Stomach (tissue), 9 donors: Measurements from ENCODE around the gene SHISA3. TPM values are rescaled to one million over a fixed set of nuclear protein-coding genes. Genes with fewer than 3 reads are reported as not detected.

Source experiments
- DNase-seq, 2 donors: peaks; one replicate each; pipeline versions ENCODE4 v3.0.0 to v3.0.0-alpha.2; 2013 to 2019
- H3K27ac ChIP-seq, 5 donors: fragments of 200-600 bp in 4 of 5; sonication (generic) in 4 of 5; one replicate each; pipeline ENCODE4 v1.5.1; 2013 to 2019; ENCODE audit warnings: mild to moderate bottlenecking in 1 of 5, moderate library complexity in 1 of 5
- H3K27me3 ChIP-seq, 3 donors: fragments of 200-600 bp; sonication (generic); one replicate each; pipeline ENCODE4 v1.5.1; 2017 to 2019; ENCODE audit warnings: mixed run types in 1 of 3
- H3K36me3 ChIP-seq, 4 donors: fragments of 200-600 bp; sonication (generic); 1 replicate in 3 of 4; 2 replicates in 1 of 4; pipeline ENCODE4 v1.5.1; 2016 to 2019
- H3K4me1 ChIP-seq, 4 donors: fragments of 200-600 bp; sonication (generic); one replicate each; pipeline ENCODE4 v1.5.1; 2016 to 2019
- H3K4me3 ChIP-seq, 4 donors: fragments of 200-600 bp; sonication (generic) in 3 of 4; one replicate each; pipeline ENCODE4 v1.5.1; 2016 to 2019; ENCODE audit warnings: mild to moderate bottlenecking in 1 of 4
- H3K9me3 ChIP-seq, 4 donors: fragments of 200-600 bp; sonication (generic); one replicate each; pipeline ENCODE4 v1.5.1; 2016 to 2019
- EP300 ChIP-seq: sonication (generic); formaldehyde crosslinking; IDR thresholded peaks from one replicate; pipeline ENCODE4 v1.6.1; 2017; ENCODE audit warnings: antibody characterized with exemption
- POLR2A ChIP-seq, 4 donors: fragments of 450-650 bp; IDR thresholded peaks; one replicate each; pipeline ENCODE4 v1.6.1; 2016; ENCODE audit warnings: antibody characterized with exemption in 4 of 4, control low read depth in 2 of 4, mild to moderate bottlenecking in 1 of 4, moderate library complexity in 1 of 4
- POLR2AphosphoS5 ChIP-seq, 3 donors: sonication (generic); formaldehyde crosslinking; IDR thresholded peaks; one replicate each; pipeline ENCODE4 v1.6.1; 2016; ENCODE audit warnings: antibody characterized with exemption in 3 of 3
- WGBS, 5 donors: extraction: QIAGEN DNeasy Blood & Tissue Kit in 3 of 5; methylation state at CpG; one replicate each; pipeline versions ENCODE4 v1.1.5 to v1.1.7; 2013 to 2018; 5-methylcytosine and 5-hydroxymethylcytosine counted together
- intact Hi-C: fragments of 100-400 bp; cut with DNase I; formaldehyde crosslinking; loops from one replicate; pipeline ENCODE4 v1.15.1; 2023; ENCODE audit warnings: low total_unique reads
- polyA plus RNA-seq, 3 donors: library from polyadenylated mRNA; stranded (reverse); fragments of 200-250 nt; gene quantifications; one replicate each; pipeline ENCODE4 v1.2.3, GENCODE V29; 2013
- total RNA-seq, 5 donors: library from RNA; depleted of rRNA; stranded (reverse); fragments of >200 nt; gene quantifications; one replicate each; pipeline versions ENCODE4 v1.1.0 to v1.2.3, GENCODE V29; 2014 to 2016
- TF ChIP-seq, protein P1 (sequence below), 7 experiments: fragments of 450-650 bp in 4 of 7; fragments of 200-600 bp in 3 of 7; sonication (generic) in 3 of 7; IDR thresholded peaks; one replicate each; pipeline ENCODE4 v1.5.1; 2016 to 2019; ENCODE audit warnings: antibody characterized with exemption in 7 of 7, control low read depth in 2 of 7, mild to moderate bottlenecking in 1 of 7
- donor health status: healthy with polysubstance abuse.
- donor health status: Bipolar disorder and iron deficiency.
- donor health status: healthy.

SHISA3 gene
- total and polyA plus RNA-seq, 8 donors = 0.44 to 8.4 (median 1.7) TPM; not detected in 1

GRCh38 chr4:42360256-42360669 is 37.0 kb upstream of the SHISA3 start:
- intact Hi-C loops = no loop called here
- H3K36me3 ChIP-seq = no peaks in the 10 kb centered on the region
- H3K27me3 ChIP-seq = peaks cover 0 to 4% (median 0%) of the 10 kb centered on the region in 3 donors
- H3K27ac ChIP-seq = no peak overlapping the region
- no peak overlapping the region for H3K4me3 ChIP-seq
- TF ChIP-seq, protein P1, sequence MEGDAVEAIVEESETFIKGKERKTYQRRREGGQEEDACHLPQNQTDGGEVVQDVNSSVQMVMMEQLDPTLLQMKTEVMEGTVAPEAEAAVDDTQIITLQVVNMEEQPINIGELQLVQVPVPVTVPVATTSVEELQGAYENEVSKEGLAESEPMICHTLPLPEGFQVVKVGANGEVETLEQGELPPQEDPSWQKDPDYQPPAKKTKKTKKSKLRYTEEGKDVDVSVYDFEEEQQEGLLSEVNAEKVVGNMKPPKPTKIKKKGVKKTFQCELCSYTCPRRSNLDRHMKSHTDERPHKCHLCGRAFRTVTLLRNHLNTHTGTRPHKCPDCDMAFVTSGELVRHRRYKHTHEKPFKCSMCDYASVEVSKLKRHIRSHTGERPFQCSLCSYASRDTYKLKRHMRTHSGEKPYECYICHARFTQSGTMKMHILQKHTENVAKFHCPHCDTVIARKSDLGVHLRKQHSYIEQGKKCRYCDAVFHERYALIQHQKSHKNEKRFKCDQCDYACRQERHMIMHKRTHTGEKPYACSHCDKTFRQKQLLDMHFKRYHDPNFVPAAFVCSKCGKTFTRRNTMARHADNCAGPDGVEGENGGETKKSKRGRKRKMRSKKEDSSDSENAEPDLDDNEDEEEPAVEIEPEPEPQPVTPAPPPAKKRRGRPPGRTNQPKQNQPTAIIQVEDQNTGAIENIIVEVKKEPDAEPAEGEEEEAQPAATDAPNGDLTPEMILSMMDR (IDR thresholded peaks at IDR 0.05) = no peak
- TF ChIP-seq POLR2AphosphoS5 (IDR thresholded peaks at IDR 0.05) (no peak), POLR2A (IDR thresholded peaks at IDR 0.05) (no peak), EP300 (no peak)
- DNase-seq = peak in 1 of 2 donors; percentile 72
- no peaks in the 10 kb centered on the region for H3K9me3 ChIP-seq
- WGBS, 5 donors = 19 to 39% (median 28%) methylated on average over 2 of the region's 2 CpGs
- H3K4me1 ChIP-seq = peaks cover 0 to 12% (median 0%) of the 10 kb centered on the region in 4 donors

- Histone ChIP-seq H3K27me3 (peaks cover 0 to 4% (median 0%) of the 10 kb centered on the region in 3 donors), H3K4me3 (no peak overlapping the region), H3K9me3 (no peaks in the 10 kb centered on the region), H3K36me3 (no peaks in the 10 kb centered on the region), H3K27ac (no peak overlapping the region), H3K4me1 (peaks cover 0 to 12% (median 0%) of the 10 kb centered on the region in 4 donors)
- intact Hi-C loops = no loop called here
- no peak for TF ChIP-seq POLR2A (IDR thresholded peaks at IDR 0.05)
- no peak for TF ChIP-seq EP300
- TF ChIP-seq, protein P1 (IDR thresholded peaks at IDR 0.05) = no peak
- no peak for TF ChIP-seq POLR2AphosphoS5 (IDR thresholded peaks at IDR 0.05)
- 84 to 88% (median 87%) methylated on average over 6 to 8 of the region's 8 CpGs for whole genome bisulfite sequencing, 5 donors
- DNase-seq = peak in 1 of 2 donors; percentile 26
Measured at GRCh38 chr4:42361456-42361855, 35.8 kb upstream of the SHISA3 start.

DNA sequence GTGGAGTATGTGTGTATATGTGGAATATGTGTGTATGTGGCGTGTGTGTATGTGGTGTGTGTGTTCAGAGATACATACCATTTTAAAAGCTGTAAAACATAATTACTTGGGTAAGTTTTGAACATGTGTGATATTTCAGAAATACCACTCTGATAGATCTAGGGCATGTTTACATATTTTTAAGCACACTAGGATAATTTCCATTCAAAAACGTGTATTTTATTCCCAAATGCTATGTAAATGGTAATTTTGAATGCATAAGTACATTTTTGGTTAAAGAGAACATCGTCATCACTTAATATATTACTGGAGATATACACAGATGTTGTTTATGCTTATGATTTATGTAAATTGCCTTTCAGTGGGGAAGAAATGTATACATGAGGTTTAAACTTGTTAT is 34.7 kb upstream of the SHISA3 start:
- Histone ChIP-seq H3K27ac (no peak overlapping the region), H3K36me3 (no peaks in the 10 kb centered on the region), H3K9me3 (no peaks in the 10 kb centered on the region), H3K4me3 (no peak overlapping the region), H3K4me1 (peaks cover 0 to 12% (median 0%) of the 10 kb centered on the region in 4 donors), H3K27me3 (no peaks in the 10 kb centered on the region)
- intact Hi-C loops = no loop called here
- WGBS, 5 donors = 67 to 76% (median 70%) methylated on average over 3 of the region's 3 CpGs
- TF ChIP-seq, protein P1 (IDR thresholded peaks at IDR 0.05) = no peak
- no peak for TF ChIP-seq POLR2AphosphoS5 (IDR thresholded peaks at IDR 0.05)
- no peak for TF ChIP-seq EP300
- TF ChIP-seq POLR2A (IDR thresholded peaks at IDR 0.05) = no peak
- peak in 1 of 2 donors; percentile 27 for DNase-seq

- Histone ChIP-seq H3K27ac (no peak overlapping the region), H3K4me1 (peaks cover 0 to 12% (median 0%) of the 10 kb centered on the region in 4 donors), H3K4me3 (no peak overlapping the region), H3K9me3 (no peaks in the 10 kb centered on the region), H3K36me3 (no peaks in the 10 kb centered on the region), H3K27me3 (no peaks in the 10 kb centered on the region)
- TF ChIP-seq POLR2A (IDR thresholded peaks at IDR 0.05) = no peak
- TF ChIP-seq EP300 = no peak
- TF ChIP-seq POLR2AphosphoS5 (IDR thresholded peaks at IDR 0.05) = no peak
- TF ChIP-seq, protein P1 (IDR thresholded peaks at IDR 0.05) = no peak
- WGBS, 5 donors = 86 to 96% (median 89%) methylated on average over 3 of the region's 3 CpGs
- intact Hi-C loops = no loop called here
- DNase-seq = no peak
Measured at GRCh38 chr4:42363614-42364013, 33.7 kb upstream of the SHISA3 start.
